Stimulated activated CD8-positive, alpha-beta memory T cell treated with anti-CD3 and anti-CD28 coated beads, Interleukin-4, amount 100 ng/mL, for 24 hours (primary cell): ENCODE results near the gene GNGT2.
"Not testable (repeated sequence)": the region's sequence is repeated elsewhere in the genome, so short reads cannot be mapped to it uniquely, and the experiment has no call there.

ENCODE experiments used
- DNase-seq: peaks from one replicate; pipeline ENCODE4 v3.0.0-alpha.2; 2020; ENCODE audit warnings: low read depth

The GNGT2 gene

GRCh38 chr17:49203796-49204195, 6.6 kb downstream of the GNGT2 start:
- no peak for DNase-seq

- DNase-seq, result no peak
These were observed 8.9 kb downstream of the GNGT2 start for GRCh38 chr17:49201481-49201927.

GRCh38 chr17:49200423-49201083, 9.8 kb downstream of the GNGT2 start:
- no peak for DNase-seq

- no peak for DNase-seq
These were observed 12.2 kb downstream of the GNGT2 start for GRCh38 chr17:49198211-49198610.

GRCh38 chr17:49197346-49197998, 12.9 kb downstream of the GNGT2 start:
- no peak for DNase-seq

- DNase-seq, result no peak
These were observed 13.9 kb downstream of the GNGT2 start for GRCh38 chr17:49196520-49196919.

- no peak for DNase-seq
These were observed 14.6 kb downstream of the GNGT2 start for GRCh38 chr17:49195751-49196150.

- no peak for DNase-seq
These were observed 16.1 kb downstream of the GNGT2 start for GRCh38 chr17:49194297-49194607.

- DNase-seq, result no peak
These were observed 16.7 kb downstream of the GNGT2 start for GRCh38 chr17:49193513-49194296.

GRCh38 chr17:49191917-49192741, 18.2 kb downstream of the GNGT2 start:
- peak; percentile 68 for DNase-seq

GRCh38 chr17:49191409-49191916, 18.9 kb downstream of the GNGT2 start:
- no peak for DNase-seq

- DNase-seq, result no peak
These were observed 19.4 kb downstream of the GNGT2 start for GRCh38 chr17:49190932-49191331.

- DNase-seq, result no peak
These were observed 23.1 kb downstream of the GNGT2 start for GRCh38 chr17:49187301-49187700.

- DNase-seq, result not testable (repeated sequence)
These were observed 25.0 kb downstream of the GNGT2 start for GRCh38 chr17:49185381-49185780.

GRCh38 chr17:49184522-49184921, 25.9 kb downstream of the GNGT2 start:
- DNase-seq, result not testable (repeated sequence)

GRCh38 chr17:49183801-49184200, 26.6 kb downstream of the GNGT2 start:
- no peak for DNase-seq

GRCh38 chr17:49183341-49183740, 27.0 kb downstream of the GNGT2 start:
- DNase-seq, result no peak

GRCh38 chr17:49180998-49181635, 29.3 kb downstream of the GNGT2 start:
- no peak for DNase-seq

- DNase-seq, result peak; percentile 48
These were observed 30.1 kb downstream of the GNGT2 start for GRCh38 chr17:49180303-49180702.

GRCh38 chr17:49175978-49176377, 34.4 kb downstream of the GNGT2 start:
- DNase-seq, result not testable (repeated sequence)

- DNase-seq, result not testable (repeated sequence)
These were observed 39.7 kb downstream of the GNGT2 start for GRCh38 chr17:49170711-49171110.

GRCh38 chr17:49170216-49170615, 40.2 kb downstream of the GNGT2 start:
- DNase-seq, result no peak
